Measurements from ENCODE around the gene VASH1. TPM values are rescaled to one million over a fixed set of nuclear protein-coding genes. Genes with fewer than 3 reads are reported as not detected.
A peak's percentile ranks its signal among the peaks of the same experiment; 100 is the strongest.

Gene VASH1
- total RNA-seq, 1 donor from 2014 or later, result 97.9 TPM

- peak; percentile 92 for DNase-seq
Measured at GRCh38 chr14:76784881-76785280, 23.6 kb downstream of the VASH1 start.

GRCh38 chr14:76786601-76787000 is 25.3 kb downstream of the VASH1 start:
- no peak for DNase-seq

- no peak for DNase-seq
Measured at GRCh38 chr14:76792422-76792821, 31.2 kb downstream of the VASH1 start.

- no peak for DNase-seq
Measured at GRCh38 chr14:76793324-76793723, 32.1 kb downstream of the VASH1 start.

GRCh38 chr14:76793956-76794355 is 32.7 kb downstream of the VASH1 start:
- DNase-seq, result no peak

GRCh38 chr14:76806446-76806845 is 45.2 kb downstream of the VASH1 start:
- no peak for DNase-seq

GRCh38 chr14:76808011-76808410 is 46.7 kb downstream of the VASH1 start:
- no peak for DNase-seq

GRCh38 chr14:76808990-76809389 is 47.7 kb downstream of the VASH1 start:
- DNase-seq, result no peak

GRCh38 chr14:76810525-76810924 is 49.3 kb downstream of the VASH1 start:
- no peak for DNase-seq

- DNase-seq, result peak; percentile 60
Measured at GRCh38 chr14:76810953-76811400, 49.7 kb downstream of the VASH1 start.

GRCh38 chr14:76811561-76811960 is 50.3 kb downstream of the VASH1 start:
- peak; percentile 44 for DNase-seq

- DNase-seq, result peak; percentile 26
Measured at GRCh38 chr14:76812093-76812421, 50.8 kb downstream of the VASH1 start.

GRCh38 chr14:76812422-76813383 is 51.4 kb downstream of the VASH1 start, which contains the start of gene ANGEL1:
Gene ANGEL1 (minus strand): TSS chr14:76812882. CDS start chr14:76812827, 55 bp downstream.
- peak; percentile 96 for DNase-seq

- DNase-seq, result no peak
Measured at GRCh38 chr14:76814726-76815645, 53.7 kb downstream of the VASH1 start.

- no peak for DNase-seq
Measured at GRCh38 chr14:76820700-76821099, 59.4 kb downstream of the VASH1 start.

GRCh38 chr14:76826122-76826521 is 64.9 kb downstream of the VASH1 start, which contains the start of gene LRRC74A:
Gene LRRC74A (plus strand): TSS chr14:76826408. CDS start chr14:76826698, 290 bp downstream.
- DNase-seq, result no peak

- no peak for DNase-seq
Measured at GRCh38 chr14:76827696-76828296, 66.5 kb downstream of the VASH1 start.

- no peak for DNase-seq
Measured at GRCh38 chr14:76828339-76829012, 67.2 kb downstream of the VASH1 start.

- DNase-seq, result peak; percentile 30
Measured at GRCh38 chr14:76829013-76829365, 67.7 kb downstream of the VASH1 start.

GRCh38 chr14:76829650-76830421 is 68.6 kb downstream of the VASH1 start:
- DNase-seq, result peak; percentile 13

GRCh38 chr14:76830556-76830955 is 69.3 kb downstream of the VASH1 start:
- no peak for DNase-seq
